Measurements from ENCODE around the gene NUDT19.
"Not testable (repeated sequence)": the region's sequence is repeated elsewhere in the genome, so short reads cannot be mapped to it uniquely, and the experiment has no call there.

The NUDT19 gene

GRCh38 chr19:32709032-32709431 lies 17.4 kb downstream of the NUDT19 start:
- DNase-seq (ENCODE audit: low spot score): no peak

- DNase-seq (ENCODE audit: low spot score): no peak
These were observed 20.1 kb downstream of the NUDT19 start for GRCh38 chr19:32711747-32712146.

GRCh38 chr19:32716203-32716602 lies 24.6 kb downstream of the NUDT19 start:
- DNase-seq (ENCODE audit: low spot score): not testable (repeated sequence)

GRCh38 chr19:32717496-32717895 lies 25.9 kb downstream of the NUDT19 start:
- DNase-seq (ENCODE audit: low spot score): no peak

- peak; percentile 7 for DNase-seq (ENCODE audit: low spot score)
These were observed 26.7 kb downstream of the NUDT19 start for GRCh38 chr19:32718286-32718685.

- no peak for DNase-seq (ENCODE audit: low spot score)
These were observed 28.0 kb downstream of the NUDT19 start, which contains the start of gene TDRD12 for GRCh38 chr19:32719611-32720059. TSS of gene TDRD12 (plus strand) at chr19:32719767. CDS start at chr19:32720073, 306 bp downstream.

GRCh38 chr19:32720216-32720935 lies 28.8 kb downstream of the NUDT19 start:
- no peak for DNase-seq (ENCODE audit: low spot score)

GRCh38 chr19:32720936-32721250 lies 29.3 kb downstream of the NUDT19 start:
- no peak for DNase-seq (ENCODE audit: low spot score)

- no peak for DNase-seq (ENCODE audit: low spot score)
These were observed 44.3 kb downstream of the NUDT19 start for GRCh38 chr19:32735936-32736335.

- no peak for DNase-seq (ENCODE audit: low spot score)
These were observed 51.4 kb downstream of the NUDT19 start for GRCh38 chr19:32743021-32743420.

- no peak for DNase-seq (ENCODE audit: low spot score)
These were observed 51.8 kb downstream of the NUDT19 start for GRCh38 chr19:32743447-32743846.

- no peak for DNase-seq (ENCODE audit: low spot score)
These were observed 53.1 kb downstream of the NUDT19 start for GRCh38 chr19:32744555-32745325.

- DNase-seq (ENCODE audit: low spot score): not testable (repeated sequence)
These were observed 54.1 kb downstream of the NUDT19 start for GRCh38 chr19:32745594-32746251.

- DNase-seq (ENCODE audit: low spot score): not testable (repeated sequence)
These were observed 55.1 kb downstream of the NUDT19 start for GRCh38 chr19:32746631-32747196.

- DNase-seq (ENCODE audit: low spot score): no peak
These were observed 56.9 kb downstream of the NUDT19 start for GRCh38 chr19:32748497-32748896.

- DNase-seq (ENCODE audit: low spot score): no peak
These were observed 57.3 kb downstream of the NUDT19 start for GRCh38 chr19:32748948-32749347.

GRCh38 chr19:32749361-32749760 lies 57.7 kb downstream of the NUDT19 start:
- DNase-seq (ENCODE audit: low spot score): no peak

GRCh38 chr19:32750441-32751055 lies 58.9 kb downstream of the NUDT19 start:
- DNase-seq (ENCODE audit: low spot score): no peak

GRCh38 chr19:32751066-32751465 lies 59.4 kb downstream of the NUDT19 start:
- no peak for DNase-seq (ENCODE audit: low spot score)

GRCh38 chr19:32757189-32757588 lies 65.6 kb downstream of the NUDT19 start:
- DNase-seq (ENCODE audit: low spot score): no peak

Data from putamen (tissue), 1 donor.